NCI-H187 treated with DMSO at 0.1 percent for 48 hours (cell line): Measurements from ENCODE around the gene P2RY8.
"Not testable (repeated sequence)": the region's sequence is repeated elsewhere in the genome, so short reads cannot be mapped to it uniquely, and the experiment has no call there.

Experiments used
- DNase-seq: peaks from one replicate; lab custom pipeline; 2025; lab: John Stamatoyannopoulos, UW

Gene P2RY8

DNA sequence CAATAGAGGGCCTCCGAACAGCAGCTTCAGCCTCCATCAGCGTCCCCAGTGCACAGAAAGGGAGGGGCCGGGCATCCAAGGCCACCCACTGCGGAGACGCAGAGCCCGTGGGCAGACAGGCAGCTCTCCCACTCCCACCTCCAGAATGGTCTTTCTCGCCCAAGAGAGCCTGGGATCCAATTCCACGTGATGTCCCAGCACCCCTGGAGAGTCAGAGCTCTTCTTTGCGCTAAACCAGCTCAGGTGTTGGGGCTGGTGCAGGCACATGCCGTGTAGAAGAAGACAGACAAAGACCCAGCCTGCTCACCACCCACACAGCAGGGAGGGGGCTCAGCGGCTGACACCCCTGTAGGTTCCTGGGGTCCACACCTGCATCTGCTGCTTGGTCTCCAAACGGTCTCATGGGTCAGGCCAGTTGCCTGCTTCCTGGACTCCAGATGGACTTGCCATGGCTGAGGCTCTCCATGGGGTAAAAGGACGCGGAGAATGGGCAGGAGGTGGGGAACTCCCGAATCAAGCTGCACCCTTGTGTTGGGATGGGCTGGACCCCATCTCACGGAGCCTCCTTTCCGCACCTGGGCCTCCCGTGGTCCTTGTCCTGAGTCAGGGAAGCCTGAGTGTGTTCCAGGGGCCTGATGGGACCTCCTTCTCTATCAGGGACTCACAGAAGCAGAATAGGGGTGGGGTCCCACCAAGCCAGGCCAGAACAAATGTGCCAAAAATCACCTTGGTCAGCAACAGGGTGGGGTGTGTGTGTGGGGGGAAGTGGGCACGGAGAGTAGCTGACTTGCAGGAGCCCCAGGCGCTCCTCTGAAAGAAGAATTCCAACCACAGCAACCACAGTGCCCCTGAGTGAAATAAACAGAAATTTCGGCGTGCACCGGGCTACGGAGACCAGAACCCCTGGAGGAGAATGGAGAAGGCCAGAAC lies 72.7 kb downstream of the P2RY8 start:
- no peak for DNase-seq

DNA sequence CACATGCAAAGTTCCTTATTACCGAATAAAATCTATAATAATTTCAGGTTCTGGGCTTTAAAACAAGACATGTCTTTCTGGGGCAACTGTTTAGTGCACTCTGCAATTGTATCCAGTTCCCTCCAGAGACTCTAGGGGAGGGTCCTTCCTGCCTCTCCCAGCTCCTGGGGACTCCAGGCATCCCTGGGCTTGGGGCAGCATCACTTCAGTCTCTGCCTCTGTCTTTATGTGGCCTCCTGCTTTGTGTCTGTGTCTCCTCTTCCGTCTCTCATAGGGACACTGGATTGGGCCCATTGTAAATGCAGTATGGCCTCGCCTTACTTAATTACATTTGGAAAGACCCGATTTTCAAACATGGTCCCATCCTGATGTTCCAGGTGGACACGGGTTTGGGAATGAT lies 73.4 kb downstream of the P2RY8 start:
- no peak for DNase-seq

GRCh38 chrX:1462596-1463251 lies 74.3 kb downstream of the P2RY8 start:
- DNase-seq: no peak

DNA sequence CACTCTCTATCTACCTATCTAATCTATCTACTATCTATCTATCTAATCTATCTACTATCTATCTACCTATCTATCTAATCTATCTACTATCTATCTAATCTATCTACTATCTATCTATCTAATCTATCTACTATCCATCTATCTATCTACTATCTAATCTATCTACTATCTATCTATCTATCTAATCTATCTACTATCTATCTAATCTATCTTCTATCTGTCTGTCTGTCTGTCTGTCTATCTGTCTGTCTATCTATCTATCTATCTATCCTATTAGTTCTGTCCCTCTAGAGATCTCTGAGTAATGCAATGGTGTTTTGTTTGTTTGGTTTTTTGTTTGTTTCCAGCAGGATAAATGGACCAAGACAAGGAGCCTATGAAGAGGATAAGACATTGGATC lies 74.9 kb downstream of the P2RY8 start:
- no peak for DNase-seq

DNA sequence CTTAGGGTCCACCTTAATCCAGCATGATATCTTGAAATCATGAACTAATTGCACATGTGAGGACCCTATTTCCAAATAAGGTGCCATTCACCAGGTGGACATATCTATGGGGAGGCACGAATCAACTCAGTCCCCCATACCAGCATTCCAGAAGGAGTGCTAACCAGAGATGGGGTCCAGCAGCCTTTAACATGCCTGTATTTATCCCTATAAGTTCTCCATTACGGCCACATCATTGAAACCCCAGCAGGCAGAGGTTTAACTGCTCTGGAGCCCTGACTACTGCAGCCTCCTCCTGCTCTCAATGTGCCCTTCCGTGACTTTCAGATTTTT lies 81.1 kb downstream of the P2RY8 start:
- no peak for DNase-seq

- DNase-seq: no peak
Measured at GRCh38 chrX:1453951-1454785, 82.8 kb downstream of the P2RY8 start.

- no peak for DNase-seq
Measured at GRCh38 chrX:1453395-1453783, 83.6 kb downstream of the P2RY8 start.

DNA sequence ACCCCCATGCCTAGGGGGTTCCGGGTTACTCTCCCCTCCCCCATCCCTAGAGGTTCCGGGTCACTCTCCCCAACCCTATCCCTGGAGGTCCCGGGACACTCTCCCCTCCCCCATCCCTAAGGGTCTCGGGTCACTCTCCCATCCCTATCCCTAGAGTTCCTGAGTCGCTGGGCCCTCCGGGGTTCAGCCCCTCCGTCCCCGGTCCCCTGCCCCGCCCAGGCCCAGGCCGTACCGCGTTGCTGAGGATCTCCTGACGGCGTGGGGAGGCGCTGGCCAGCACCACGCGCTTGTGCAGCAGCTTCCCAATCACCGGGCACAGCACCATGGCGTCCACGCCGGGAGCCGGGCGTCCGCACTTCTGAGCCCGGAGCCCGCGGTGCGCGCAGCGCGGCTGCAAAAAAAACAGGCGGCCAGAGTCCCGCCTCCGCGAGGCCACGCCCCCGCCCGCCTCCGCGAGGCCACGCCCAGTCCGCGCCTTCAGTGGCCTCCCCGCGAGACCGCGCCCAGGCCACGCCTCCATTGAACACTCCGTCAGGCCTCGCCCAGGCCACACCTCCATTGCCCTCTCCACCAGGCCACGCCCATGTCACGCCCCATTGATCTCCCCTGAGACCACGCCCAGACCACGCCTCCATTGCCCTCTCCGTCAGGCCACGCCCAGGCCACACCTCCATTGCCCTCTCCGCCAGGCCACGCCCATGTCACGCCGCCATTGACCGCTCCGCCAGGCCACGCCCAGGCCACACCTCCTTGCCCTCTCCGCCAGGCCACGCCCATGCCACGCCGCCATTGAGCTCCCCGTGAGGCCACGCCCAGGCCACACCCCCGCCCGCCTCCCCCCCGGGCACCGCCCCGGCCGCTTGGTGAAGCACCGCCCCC lies 84.2 kb downstream of the P2RY8 start, which contains the start of gene ASMTL:
Gene ASMTL (minus strand): TSS at position 394 of the 879 bp plus-strand sequence. CDS start 69 bp downstream, at position 325.
- DNase-seq: no peak

GRCh38 chrX:1451661-1452515 lies 85.1 kb downstream of the P2RY8 start:
- DNase-seq: no peak

GRCh38 chrX:1451251-1451660 lies 85.7 kb downstream of the P2RY8 start:
- DNase-seq: no peak

DNA sequence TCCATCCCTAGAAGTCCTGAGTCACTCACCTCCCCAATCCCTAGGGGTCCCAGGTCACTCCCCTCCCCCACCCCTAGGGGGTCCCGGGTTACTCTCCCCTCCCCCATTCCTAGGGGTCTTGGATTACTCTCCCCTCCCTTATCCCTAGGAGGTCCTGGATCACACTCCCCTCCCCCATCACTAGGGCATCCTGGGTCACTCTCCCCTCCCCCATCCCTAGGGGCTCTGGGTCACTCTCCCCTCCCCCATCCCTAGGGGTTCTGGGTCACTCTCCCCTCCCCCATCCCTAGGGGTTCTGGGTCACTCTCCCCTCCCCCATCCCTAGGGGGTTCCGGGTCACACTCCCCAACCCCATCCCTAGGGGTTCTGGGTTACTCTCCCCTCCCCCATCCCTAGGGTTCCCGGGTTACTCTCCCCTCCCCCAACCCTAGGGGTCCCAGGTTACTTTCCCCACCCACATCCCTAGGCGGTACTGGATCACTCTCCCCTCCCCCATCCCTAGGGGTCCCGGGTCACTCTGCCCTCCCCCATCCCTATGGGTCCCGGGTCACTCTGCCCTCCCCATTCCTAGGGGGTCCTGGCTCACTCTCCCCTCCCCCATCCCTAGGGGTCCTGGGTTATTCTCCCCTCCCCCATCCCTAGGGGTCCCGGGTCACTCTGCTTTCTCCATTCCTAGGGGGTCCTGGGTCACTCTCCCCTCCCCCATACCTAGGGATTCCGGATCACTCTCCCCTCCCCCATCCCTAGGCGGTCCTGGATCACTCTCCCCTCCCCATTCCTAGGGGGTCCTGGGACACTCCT lies 86.4 kb downstream of the P2RY8 start:
- DNase-seq: no peak

DNA sequence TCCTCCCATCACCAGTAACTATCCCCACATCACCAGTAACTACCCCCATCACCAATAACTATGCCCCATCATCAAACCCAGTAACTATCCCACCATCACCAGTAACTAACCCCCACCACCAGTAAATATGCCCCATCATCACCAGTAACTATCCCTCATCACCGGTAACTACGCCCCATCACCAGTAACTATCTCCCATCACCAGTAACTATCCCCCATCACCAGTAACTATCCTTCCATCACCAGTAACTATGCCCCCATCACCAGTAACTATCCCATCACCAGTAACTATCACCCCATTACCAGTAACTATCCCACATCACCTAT lies 87.2 kb downstream of the P2RY8 start:
- DNase-seq: no peak

- no peak for DNase-seq
Measured at GRCh38 chrX:1449036-1449822, 87.8 kb downstream of the P2RY8 start.

DNA sequence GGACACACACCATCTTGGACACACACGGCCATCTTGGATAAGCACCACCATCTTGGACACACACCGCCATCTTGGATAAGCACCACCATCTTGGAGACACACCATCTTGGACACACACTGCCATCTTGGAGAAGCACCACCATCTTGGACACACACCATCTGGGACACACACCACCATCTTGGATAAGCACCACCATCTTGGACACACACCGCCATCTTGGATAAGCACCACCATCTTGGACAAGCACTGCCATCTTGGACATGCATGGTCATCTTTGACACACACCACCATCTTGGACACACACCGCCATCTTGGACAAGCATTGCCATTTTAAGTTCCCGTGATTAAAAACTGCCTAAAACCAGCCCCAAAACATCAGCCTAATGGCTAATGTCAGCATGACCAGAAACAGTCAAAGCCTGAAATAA lies 88.4 kb downstream of the P2RY8 start:
- not testable (repeated sequence) for DNase-seq

DNA sequence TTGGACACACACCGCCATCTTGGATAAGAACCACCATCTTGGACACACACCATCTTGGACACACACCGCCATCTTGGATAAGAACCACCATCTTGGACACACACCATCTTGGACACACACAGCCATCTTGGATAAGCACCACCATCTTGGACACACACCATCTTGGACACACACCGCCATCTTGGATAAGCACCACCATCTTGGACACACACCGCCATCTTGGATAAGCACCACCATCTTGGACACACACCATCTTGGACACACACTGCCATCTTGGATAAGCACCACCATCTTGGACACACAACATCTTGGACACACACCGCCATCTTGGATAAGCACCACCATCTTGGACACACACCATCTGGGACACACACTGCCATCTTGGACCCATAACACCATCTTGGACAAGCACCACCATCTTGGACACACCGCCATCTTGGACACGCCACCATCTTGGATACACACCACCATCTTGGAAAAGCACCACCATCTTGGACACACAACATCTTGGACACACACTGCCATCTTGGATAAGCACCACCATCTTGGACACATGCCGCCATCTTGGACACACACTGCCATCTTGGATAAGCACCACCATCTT lies 88.9 kb downstream of the P2RY8 start:
- not testable (repeated sequence) for DNase-seq

GRCh38 chrX:1446984-1447968 lies 89.7 kb downstream of the P2RY8 start:
- DNase-seq: not testable (repeated sequence)
